COLO668 (cell line): Measurements from ENCODE around the gene TMPRSS11A.

Experiments
- DNase-seq: peaks from one replicate; lab custom pipeline; 2025; ENCODE audit not compliant: unreplicated experiment; lab: John Stamatoyannopoulos, UW

TMPRSS11A gene

DNA sequence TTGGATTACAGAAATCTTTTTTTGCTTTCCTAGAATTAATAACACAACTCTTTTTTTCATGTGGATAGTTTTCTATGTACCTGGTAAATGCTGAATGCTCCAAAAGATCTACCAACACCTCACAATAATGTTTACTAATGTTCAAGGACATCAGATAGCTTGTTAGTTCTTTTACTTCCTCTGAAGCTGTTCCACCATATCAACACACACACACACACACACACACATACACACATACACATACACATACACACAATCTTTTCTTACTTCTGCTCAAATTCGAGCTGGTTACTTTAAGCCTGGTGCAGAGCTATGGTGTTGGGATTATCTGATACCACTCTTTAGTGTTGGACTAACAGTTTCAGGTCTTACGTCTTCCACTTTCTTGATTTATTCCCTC, 51.2 kb downstream of the TMPRSS11A start:
- no peak for DNase-seq

DNA sequence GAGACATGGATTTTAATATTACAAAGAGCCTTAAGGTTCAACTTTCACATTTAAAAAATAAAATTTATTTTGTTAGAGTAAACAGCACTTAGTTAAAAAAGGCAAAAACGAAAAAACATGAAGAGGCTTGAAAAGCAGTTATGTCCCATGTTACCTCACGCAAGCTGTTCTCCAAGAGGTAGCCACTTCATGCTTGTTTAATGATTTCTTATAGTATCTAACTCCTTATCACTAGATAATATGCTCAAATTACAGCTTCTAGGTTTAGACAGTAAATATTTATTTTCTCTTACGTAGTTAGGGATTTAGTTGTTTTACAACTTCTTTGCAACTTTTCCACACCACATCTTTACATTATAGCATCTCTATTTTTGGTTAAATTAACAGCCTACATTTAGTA, 51.7 kb downstream of the TMPRSS11A start:
- no peak for DNase-seq

DNA sequence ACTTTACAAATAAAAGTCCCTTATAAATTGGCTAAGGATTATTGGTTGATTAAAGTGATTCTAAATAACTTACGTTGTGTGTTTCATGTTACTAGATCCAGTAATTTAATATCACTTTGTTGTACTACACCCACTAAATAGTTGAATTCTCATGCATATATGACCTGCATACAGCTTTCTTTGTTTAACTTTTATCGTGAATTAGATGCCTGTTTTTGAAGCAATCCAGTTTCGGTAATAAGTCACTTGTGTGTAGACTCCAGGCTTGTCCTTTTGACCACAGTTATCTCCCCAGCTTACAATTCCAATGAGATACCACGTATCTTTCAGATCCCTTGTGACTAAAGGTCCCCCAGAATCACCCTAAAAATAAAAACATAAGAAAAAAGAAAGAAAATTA, 52.2 kb downstream of the TMPRSS11A start:
- DNase-seq: no peak

DNA sequence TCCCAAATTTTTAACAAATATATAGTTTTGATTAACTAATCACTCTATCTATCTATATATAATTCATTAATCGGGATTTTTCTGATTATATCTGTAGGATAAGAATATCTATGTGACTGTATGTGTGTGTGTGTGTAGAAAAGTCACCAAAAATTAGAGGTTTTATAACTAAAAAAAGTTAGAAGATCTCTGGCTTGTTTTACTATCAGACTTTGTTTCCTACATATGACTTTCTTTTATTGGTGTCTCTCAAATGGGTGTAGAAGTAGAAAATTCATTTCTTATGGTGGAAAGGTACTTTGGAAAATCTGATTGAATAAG, 52.7 kb downstream of the TMPRSS11A start:
- DNase-seq: no peak

GRCh38 chr4:67909905-67910584, 53.2 kb downstream of the TMPRSS11A start:
- DNase-seq: no peak

- no peak for DNase-seq
Observed at GRCh38 chr4:67907650-67908049, 55.6 kb downstream of the TMPRSS11A start.

GRCh38 chr4:67899096-67899495, 64.2 kb downstream of the TMPRSS11A start:
- DNase-seq: no peak

- no peak for DNase-seq
Observed at GRCh38 chr4:67897686-67898085, 65.6 kb downstream of the TMPRSS11A start.

GRCh38 chr4:67896421-67897065, 66.8 kb downstream of the TMPRSS11A start:
- no peak for DNase-seq

- DNase-seq: no peak
Observed at GRCh38 chr4:67894659-67895058, 68.6 kb downstream of the TMPRSS11A start.

- DNase-seq: no peak
Observed at GRCh38 chr4:67892905-67893304, 70.4 kb downstream of the TMPRSS11A start.

GRCh38 chr4:67892253-67892652, 71.0 kb downstream of the TMPRSS11A start:
- no peak for DNase-seq

DNA sequence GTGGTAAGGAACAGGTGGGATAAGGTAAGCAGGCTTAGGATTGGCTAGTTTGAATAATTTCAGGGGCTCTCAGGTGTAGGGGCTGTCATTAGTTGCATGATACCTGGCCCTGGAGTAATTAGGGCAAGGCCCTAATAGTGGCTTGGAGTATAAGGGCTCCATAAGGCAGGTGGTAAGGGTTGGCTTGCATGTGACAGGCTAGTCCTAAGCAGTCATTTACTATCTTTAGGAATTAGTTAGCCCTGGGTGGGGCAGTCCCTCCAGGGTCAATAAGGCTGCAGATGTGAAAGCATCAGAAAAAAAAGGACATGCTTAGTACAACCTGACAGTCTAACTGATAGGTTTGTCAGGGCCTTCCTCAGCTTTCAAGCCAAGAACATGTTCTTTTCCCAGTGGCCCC, 71.6 kb downstream of the TMPRSS11A start:
- no peak for DNase-seq

DNA sequence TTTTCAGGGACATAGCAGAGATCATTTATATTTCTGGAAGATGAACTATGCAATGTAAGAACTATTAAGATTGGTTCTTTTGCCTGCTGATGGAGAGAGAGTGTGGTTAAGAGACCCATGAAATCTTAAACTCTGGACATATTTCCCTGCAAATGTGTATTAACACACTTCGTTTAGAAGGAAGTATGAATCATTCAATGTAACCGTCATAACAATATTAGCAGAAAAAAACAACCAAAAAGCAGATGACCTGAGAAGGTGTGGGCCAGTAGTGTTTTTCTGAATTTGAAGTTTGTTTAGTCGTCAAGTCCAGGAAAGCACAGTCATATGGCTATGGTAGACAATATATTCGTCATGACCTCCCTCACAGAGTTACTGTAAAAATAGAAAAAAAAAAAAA, 77.0 kb downstream of the TMPRSS11A start:
- DNase-seq: no peak

GRCh38 chr4:67885762-67886161, 77.5 kb downstream of the TMPRSS11A start:
- no peak for DNase-seq

DNA sequence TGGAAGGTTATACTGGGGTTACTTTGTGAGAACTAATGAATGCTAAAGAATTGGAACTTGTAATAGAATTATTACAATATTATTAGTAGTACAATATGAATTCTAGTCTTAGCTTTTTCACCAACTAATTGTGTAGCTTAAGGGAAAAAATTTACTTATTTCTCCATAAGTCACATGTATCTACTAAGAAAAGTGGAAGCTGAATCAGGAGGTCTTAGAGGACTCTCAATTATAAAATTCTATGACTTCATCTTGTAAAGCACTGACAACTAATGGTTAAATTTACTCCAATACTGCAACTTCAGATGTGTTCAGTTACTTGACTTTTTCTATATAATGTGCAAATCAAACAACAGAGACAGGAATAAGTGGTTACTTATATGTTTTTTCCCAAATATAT, 78.6 kb downstream of the TMPRSS11A start:
- no peak for DNase-seq

GRCh38 chr4:67883902-67884301, 79.4 kb downstream of the TMPRSS11A start, which contains the start of gene TMPRSS11D:
TSS of gene TMPRSS11D (minus strand) at chr4:67884002. CDS start at chr4:67883933, 69 bp downstream.
- DNase-seq: no peak

DNA sequence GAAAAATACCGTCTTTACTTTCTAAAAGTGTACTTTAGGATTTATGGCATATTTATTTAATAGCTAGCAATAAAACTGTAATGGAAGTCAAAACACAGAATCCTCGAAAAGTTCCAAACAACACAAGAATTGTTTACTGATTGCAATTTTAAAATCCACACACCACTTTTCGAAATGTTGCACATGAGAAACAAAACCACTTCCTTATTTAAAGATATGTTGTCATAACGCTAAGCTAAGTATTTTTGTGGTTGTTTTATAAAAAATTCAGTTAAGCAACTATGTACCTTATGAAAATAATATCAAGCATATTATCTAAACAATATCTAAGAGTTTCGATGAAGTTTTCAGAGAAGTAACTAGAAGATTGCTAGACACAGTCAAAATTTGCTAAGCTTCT, 79.8 kb downstream of the TMPRSS11A start:
- no peak for DNase-seq

DNA sequence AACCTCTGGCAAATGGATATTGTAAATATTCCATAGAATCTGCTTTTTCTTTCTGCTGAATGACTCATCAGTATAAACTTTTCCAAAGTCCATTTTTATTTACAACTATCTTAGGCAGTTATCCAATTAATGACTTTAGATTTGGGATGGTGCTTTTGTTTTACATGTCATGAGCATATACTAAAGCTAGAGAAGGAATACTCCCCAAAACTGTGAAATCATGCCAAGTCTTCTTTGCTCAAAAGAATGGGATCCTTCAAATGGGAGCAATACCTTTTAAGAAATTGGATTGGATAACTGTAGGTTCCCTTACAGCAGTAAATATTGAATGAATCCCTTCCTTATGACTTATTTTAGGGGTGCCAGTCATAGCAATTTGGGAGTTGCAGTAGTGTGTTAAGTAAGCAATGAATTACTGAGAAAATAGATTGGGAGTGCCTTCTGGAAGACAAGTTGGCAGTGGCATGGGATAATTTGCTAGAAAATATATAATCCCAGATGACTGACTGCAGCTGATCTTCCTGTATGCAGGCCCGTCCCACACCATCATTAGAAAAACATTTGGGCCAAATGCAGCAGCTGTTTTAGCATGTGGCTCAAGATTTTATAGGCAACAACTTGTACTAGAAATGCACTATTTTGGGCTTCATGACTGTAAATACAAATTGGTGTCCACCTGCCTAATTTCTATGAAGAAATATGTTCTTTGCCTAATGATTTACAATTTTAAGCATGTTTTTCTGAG, 82.3 kb downstream of the TMPRSS11A start:
- no peak for DNase-seq

DNA sequence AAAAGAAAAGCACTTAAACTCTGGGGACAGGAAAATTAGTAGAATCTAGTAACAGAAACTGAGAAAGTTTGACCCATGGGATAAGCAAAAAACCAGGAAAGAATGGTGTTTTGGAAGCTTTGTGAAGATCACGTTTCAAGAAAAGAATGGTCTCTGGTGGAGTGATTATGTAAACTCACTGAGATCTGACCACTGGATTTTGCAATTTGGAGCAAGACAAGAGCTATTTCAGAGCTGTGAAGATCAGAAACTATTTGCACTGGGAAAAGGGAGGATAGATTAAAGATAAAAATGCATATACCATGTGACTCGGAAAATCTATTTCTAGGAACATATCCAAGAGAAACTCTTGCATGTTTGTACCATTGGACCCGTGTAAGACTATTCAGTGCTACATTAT, 83.8 kb downstream of the TMPRSS11A start:
- DNase-seq: no peak

- no peak for DNase-seq
Observed at GRCh38 chr4:67877086-67877485, 86.2 kb downstream of the TMPRSS11A start.

DNA sequence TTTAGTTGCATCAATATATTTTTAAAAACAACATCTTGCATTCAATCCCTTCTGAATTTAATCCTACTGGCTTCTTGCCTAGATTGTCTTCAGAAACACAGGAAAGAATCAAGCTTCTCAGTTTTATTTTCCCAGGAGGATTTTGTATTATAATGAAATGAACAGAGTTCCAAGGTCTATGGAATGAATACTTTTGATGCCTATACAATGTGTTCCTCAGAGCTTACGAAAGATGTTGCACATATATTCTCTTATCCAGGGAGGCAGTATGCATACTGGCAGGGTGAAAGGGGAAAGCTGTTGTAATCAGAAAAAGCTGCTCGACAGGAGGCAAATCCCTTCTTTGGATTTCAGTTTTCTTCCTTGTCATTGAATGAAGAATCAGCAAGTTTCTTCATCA, 88.3 kb downstream of the TMPRSS11A start:
- no peak for DNase-seq
